OCI-LY3 (cell line): ENCODE data around the gene CPA3.

ENCODE experiments used
- H2AFZ ChIP-seq: fragments of 200-600, 300-600 bp; shearing (Covaris generic); 2 replicates; pipeline ENCODE4 v1.6.0; 2014; ENCODE audit warnings: antibody characterized with exemption, low read depth, low read length
- H3K27ac ChIP-seq: fragments of 200-600, 300-600 bp; sonication (generic); 2 replicates; pipeline ENCODE4 v1.5.1; 2014; ENCODE audit warnings: mild to moderate bottlenecking, low read length, moderate library complexity, mixed read lengths
- H3K27me3 ChIP-seq: fragments of 200-600, 300-600 bp; sonication (generic); 2 replicates; pipeline ENCODE4 v1.6.1; 2014; ENCODE audit warnings: low read depth, low read length, mixed read lengths
- H3K36me3 ChIP-seq: fragments of 200-600, 300-600 bp; sonication (generic); replicated peaks from 2 replicates; pipeline ENCODE3; 2014; ENCODE audit warnings: low read depth, low read length, mixed read lengths
- H3K4me1 ChIP-seq: fragments of 300-600, 200-600 bp; sonication (generic); 2 replicates; pipeline ENCODE4 v1.6.1; 2014; ENCODE audit warnings: low read length, mixed read lengths
- H3K4me2 ChIP-seq: fragments of 200-600, 300-600 bp; sonication (generic); 2 replicates; pipeline ENCODE4 v1.6.1; 2014; ENCODE audit warnings: low read length, mixed read lengths
- H3K4me3 ChIP-seq: fragments of 300-600, 200-600 bp; sonication (generic); 2 replicates; pipeline ENCODE4 v1.5.1; 2014; ENCODE audit warnings: antibody characterized with exemption, mild to moderate bottlenecking, low read length, moderate library complexity
- H3K79me2 ChIP-seq: fragments of 300-600, 200-600 bp; shearing (Covaris generic); 2 replicates; pipeline ENCODE4 v1.6.1; 2014; ENCODE audit warnings: mild to moderate bottlenecking, low read length, mixed read lengths
- H3K9ac ChIP-seq: fragments of 300-600, 200-600 bp; shearing (Covaris generic); 2 replicates; pipeline ENCODE4 v1.6.0; 2014; ENCODE audit warnings: mild to moderate bottlenecking, low read length, moderate library complexity
- H3K9me3 ChIP-seq: fragments of 200-600, 300-600 bp; shearing (Covaris generic); 2 replicates; pipeline ENCODE4 v1.6.1; 2014; ENCODE audit warnings: low read length, mixed read lengths; ENCODE audit not compliant: insufficient read depth
- H4K20me1 ChIP-seq: fragments of 200-600, 300-600 bp; sonication (generic); 2 replicates; pipeline ENCODE4 v1.6.1; 2016; ENCODE audit warnings: low read length, mixed read lengths; ENCODE audit not compliant: insufficient read depth
- CTCF ChIP-seq: fragments of 200-600, 300-600 bp; sonication (generic); IDR thresholded peaks from 2 replicates; pipeline ENCODE4 v1.5.1; 2014; ENCODE audit warnings: antibody characterized with exemption, low read length, low read depth
- EZH2phosphoT487 ChIP-seq: fragments of 200-600 bp; shearing (Covaris generic); IDR thresholded peaks from 2 replicates; pipeline ENCODE4 v1.6.1; 2018; ENCODE audit warnings: antibody characterized with exemption, mixed run types, low read depth

CPA3 gene

GRCh38 chr3:148852271-148852992 lies 12.7 kb upstream of the CPA3 start:
- H2AFZ ChIP-seq = no peak overlapping the region
- H3K4me1 ChIP-seq = no peaks in the 10 kb centered on the region
- no peaks in the 10 kb centered on the region for H3K27me3 ChIP-seq
- H4K20me1 ChIP-seq = no peaks in the 10 kb centered on the region
- no peak for TF ChIP-seq EZH2phosphoT487
- no peak for TF ChIP-seq CTCF
- no peak overlapping the region for H3K27ac ChIP-seq
- no peak overlapping the region for H3K4me2 ChIP-seq
- no peaks in the 10 kb centered on the region for H3K79me2 ChIP-seq
- H3K9me3 ChIP-seq = no peaks in the 10 kb centered on the region
- H3K9ac ChIP-seq = no peak overlapping the region
- H3K4me3 ChIP-seq = no peak overlapping the region
- no peaks in the 10 kb centered on the region for H3K36me3 ChIP-seq

- Histone ChIP-seq H2AFZ (no peak overlapping the region), H3K9ac (no peak overlapping the region), H3K36me3 (no peaks in the 10 kb centered on the region), H3K9me3 (no peaks in the 10 kb centered on the region), H3K4me2 (no peak overlapping the region), H3K4me1 (no peaks in the 10 kb centered on the region), H3K4me3 (no peak overlapping the region), H3K27ac (no peak overlapping the region), H3K79me2 (no peaks in the 10 kb centered on the region), H4K20me1 (no peaks in the 10 kb centered on the region), H3K27me3 (no peaks in the 10 kb centered on the region)
- TF ChIP-seq EZH2phosphoT487 (no peak), CTCF (no peak)
Measured at GRCh38 chr3:148853076-148853475, 12.0 kb upstream of the CPA3 start.

- no peaks in the 10 kb centered on the region for H4K20me1 ChIP-seq
- no peaks in the 10 kb centered on the region for H3K4me1 ChIP-seq
- H3K79me2 ChIP-seq = no peaks in the 10 kb centered on the region
- H3K4me2 ChIP-seq = no peak overlapping the region
- no peak overlapping the region for H2AFZ ChIP-seq
- no peaks in the 10 kb centered on the region for H3K36me3 ChIP-seq
- no peaks in the 10 kb centered on the region for H3K9me3 ChIP-seq
- no peak overlapping the region for H3K27ac ChIP-seq
- no peak overlapping the region for H3K9ac ChIP-seq
- no peak overlapping the region for H3K4me3 ChIP-seq
- TF ChIP-seq EZH2phosphoT487 (no peak), CTCF (no peak)
- H3K27me3 ChIP-seq = no peaks in the 10 kb centered on the region
Measured at GRCh38 chr3:148854061-148854460, 11.0 kb upstream of the CPA3 start.

- no peak overlapping the region for H3K4me3 ChIP-seq
- H2AFZ ChIP-seq = no peak overlapping the region
- no peaks in the 10 kb centered on the region for H3K27me3 ChIP-seq
- no peak overlapping the region for H3K9ac ChIP-seq
- no peaks in the 10 kb centered on the region for H3K79me2 ChIP-seq
- H3K36me3 ChIP-seq = no peaks in the 10 kb centered on the region
- no peaks in the 10 kb centered on the region for H4K20me1 ChIP-seq
- TF ChIP-seq EZH2phosphoT487 (no peak), CTCF (no peak)
- H3K4me2 ChIP-seq = no peak overlapping the region
- H3K9me3 ChIP-seq = no peaks in the 10 kb centered on the region
- H3K27ac ChIP-seq = no peak overlapping the region
- H3K4me1 ChIP-seq = no peaks in the 10 kb centered on the region
Measured at GRCh38 chr3:148856384-148856783, 8.7 kb upstream of the CPA3 start.
